Keratinocyte (primary cell): ENCODE measurements around the gene MET. TPM values are rescaled to one million over a fixed set of nuclear protein-coding genes. Genes with fewer than 3 reads are reported as not detected.
A peak's percentile ranks its signal among the peaks of the same experiment; 100 is the strongest.
"Not testable (repeated sequence)": the region's sequence is repeated elsewhere in the genome, so short reads cannot be mapped to it uniquely, and the experiment has no call there.

Source experiments
- DNase-seq: peaks from one replicate; pipeline ENCODE4 v3.0.0-alpha.2; 2011; ENCODE audit warnings: low read depth, missing footprints, low spot score
- FAIRE-seq: peaks from 2 replicates; lab custom pipeline; 2011; peaks lifted over from hg19 to GRCh38; lab: Jason Lieb, UNC
- H2AFZ ChIP-seq: 2 replicates; pipeline ENCODE4 v1.6.0; 2012; ENCODE audit warnings: low read length, control low read depth, inconsistent platforms; ENCODE audit not compliant: control insufficient read depth
- H3K27ac ChIP-seq: 2 replicates; pipeline ENCODE4 v1.5.1; 2011; ENCODE audit warnings: low read length; ENCODE audit not compliant: control insufficient read depth, insufficient read depth
- H3K27me3 ChIP-seq: 3 replicates; pipeline ENCODE4 v1.6.0; 2011; ENCODE audit warnings: low read length; ENCODE audit not compliant: control insufficient read depth, insufficient read depth; ENCODE audit errors: extremely low read depth
- H3K36me3 ChIP-seq, 2 experiments: 2 replicates in 1 of 2; 3 replicates in 1 of 2; pipeline ENCODE4 v1.5.1; 2011; ENCODE audit warnings: low read length in 2 of 2, mild to moderate bottlenecking in 1 of 2; ENCODE audit not compliant: control insufficient read depth in 2 of 2, insufficient read depth in 2 of 2; ENCODE audit errors: extremely low read depth in 1 of 2
- H3K4me1 ChIP-seq: 3 replicates; pipeline ENCODE4 v1.5.1; 2011; ENCODE audit warnings: low read length; ENCODE audit not compliant: control insufficient read depth, insufficient read depth; ENCODE audit errors: extremely low read depth
- H3K4me2 ChIP-seq: 3 replicates; pipeline ENCODE4 v1.6.0; 2011; ENCODE audit warnings: low read depth, low read length; ENCODE audit not compliant: control insufficient read depth, insufficient read depth; ENCODE audit errors: extremely low read depth
- H3K4me3 ChIP-seq, 3 experiments: fragments of 200-600 bp in 1 of 3; sonication (generic) in 1 of 3; 2 replicates in 2 of 3; 3 replicates in 1 of 3; pipeline ENCODE4 v1.5.1; 2011 to 2016; ENCODE audit warnings: low read length in 3 of 3, mild to moderate bottlenecking in 3 of 3, control low read depth in 2 of 3, inconsistent platforms in 1 of 3, low read depth in 1 of 3, mixed read lengths in 1 of 3, mixed run types in 1 of 3, moderate library complexity in 1 of 3; ENCODE audit not compliant: control insufficient read depth in 2 of 3, insufficient read depth in 2 of 3; ENCODE audit errors: extremely low read depth in 1 of 3
- H3K79me2 ChIP-seq: 2 replicates; pipeline ENCODE4 v1.6.0; 2012; ENCODE audit warnings: low read length; ENCODE audit not compliant: control insufficient read depth, insufficient read depth
- H3K9ac ChIP-seq: 3 replicates; pipeline ENCODE4 v1.6.0; 2011; ENCODE audit warnings: low read length; ENCODE audit not compliant: control insufficient read depth, insufficient read depth; ENCODE audit errors: extremely low read depth
- H3K9me1 ChIP-seq: 3 replicates; pipeline ENCODE4 v1.6.0; 2011; ENCODE audit warnings: low read length; ENCODE audit not compliant: control insufficient read depth, insufficient read depth; ENCODE audit errors: extremely low read depth
- H3K9me3 ChIP-seq: 2 replicates; pipeline ENCODE4 v1.5.1; 2012; ENCODE audit warnings: low read depth, low read length; ENCODE audit not compliant: control insufficient read depth
- H4K20me1 ChIP-seq: 3 replicates; pipeline ENCODE4 v1.6.0; 2011; ENCODE audit warnings: low read length; ENCODE audit not compliant: control insufficient read depth, insufficient read depth; ENCODE audit errors: extremely low read depth
- EZH2 ChIP-seq: IDR thresholded peaks from one replicate; pipeline ENCODE4 v1.6.1; 2012; ENCODE audit warnings: inconsistent platforms, mild to moderate bottlenecking, low read length, moderate library complexity
- dilution Hi-C: fragments of 300-500 bp; cut with MboI; formaldehyde crosslinking; loops from one replicate; pipeline ENCODE4 v1.7.0; 2020; ENCODE audit warnings: low sequenced_read_pairs; ENCODE audit not compliant: extremely low pct_ligation_motif_present
- polyA plus RNA-seq, 5 experiments: library from polyadenylated mRNA; depleted of rRNA in 3 of 5; stranded (reverse) in 3 of 5; stranded (forward) in 1 of 5; unstranded in 1 of 5; fragments of >200 nt; gene quantifications; 1 replicate in 1 of 5; 2 replicates in 3 of 5; 3 replicates in 1 of 5; pipeline versions ENCODE4 v1.2.1 to v1.2.3, GENCODE V29; 2011 to 2012; ENCODE audit warnings: missing spikeins in 2 of 5, low read depth in 1 of 5, low replicate concordance in 1 of 5
- TF ChIP-seq, protein P1 (sequence below), 3 experiments: IDR thresholded peaks in 1 of 3; conservative IDR thresholded peaks in 1 of 3; optimal IDR thresholded peaks in 1 of 3; 2 replicates in 2 of 3; 3 replicates in 1 of 3; pipeline versions ENCODE3 to v1.5.1; 2011; ENCODE audit warnings: low read length in 3 of 3, mild to moderate bottlenecking in 3 of 3, moderate library complexity in 2 of 3, control low read depth in 1 of 3, inconsistent platforms in 1 of 3; ENCODE audit not compliant: insufficient read depth in 2 of 3; ENCODE audit errors: extremely low read depth in 1 of 3

MET gene
- polyA plus RNA-seq, 1 donor (not counting 4 experiments of a cell fraction or from before 2014, with no cell fraction given), result 117 TPM

DNA sequence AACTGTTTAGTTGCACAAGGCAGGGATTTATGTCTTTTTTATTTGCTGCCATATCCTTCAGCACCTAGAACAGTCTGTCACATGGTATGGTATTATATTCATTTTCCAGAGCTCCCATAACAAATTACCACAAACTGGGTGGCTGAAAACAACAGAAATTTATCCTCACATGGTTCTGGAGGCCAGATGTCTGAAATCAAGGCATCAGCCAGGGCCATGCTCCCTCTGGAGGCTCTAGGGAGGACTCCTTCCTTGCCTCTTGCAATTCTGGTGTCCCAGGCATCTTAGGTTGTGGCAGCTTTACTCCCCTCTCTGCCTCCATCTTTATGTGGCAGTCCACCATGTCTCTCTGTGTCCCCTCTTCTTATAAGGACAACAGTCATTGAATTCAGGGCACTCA, 43.1 kb downstream of the MET start:
- Histone ChIP-seq H3K4me1 (peaks cover 40% of the 10 kb centered on the region), H4K20me1 (no peaks in the 10 kb centered on the region), H3K4me2 (no peak overlapping the region), H3K27me3 (no peaks in the 10 kb centered on the region), H3K79me2 (peaks cover 64% of the 10 kb centered on the region), H3K36me3 (peaks cover 5 to 16% of the 10 kb centered on the region in 2 experiments), H3K27ac (peak overlapping the region; percentile 70), H3K9ac (no peak overlapping the region), H3K9me3 (no peaks in the 10 kb centered on the region), H3K4me3 (no peak overlapping the region), H2AFZ (no peak overlapping the region), H3K9me1 (no peaks in the 10 kb centered on the region)
- no peak for TF ChIP-seq EZH2
- TF ChIP-seq, protein P1, sequence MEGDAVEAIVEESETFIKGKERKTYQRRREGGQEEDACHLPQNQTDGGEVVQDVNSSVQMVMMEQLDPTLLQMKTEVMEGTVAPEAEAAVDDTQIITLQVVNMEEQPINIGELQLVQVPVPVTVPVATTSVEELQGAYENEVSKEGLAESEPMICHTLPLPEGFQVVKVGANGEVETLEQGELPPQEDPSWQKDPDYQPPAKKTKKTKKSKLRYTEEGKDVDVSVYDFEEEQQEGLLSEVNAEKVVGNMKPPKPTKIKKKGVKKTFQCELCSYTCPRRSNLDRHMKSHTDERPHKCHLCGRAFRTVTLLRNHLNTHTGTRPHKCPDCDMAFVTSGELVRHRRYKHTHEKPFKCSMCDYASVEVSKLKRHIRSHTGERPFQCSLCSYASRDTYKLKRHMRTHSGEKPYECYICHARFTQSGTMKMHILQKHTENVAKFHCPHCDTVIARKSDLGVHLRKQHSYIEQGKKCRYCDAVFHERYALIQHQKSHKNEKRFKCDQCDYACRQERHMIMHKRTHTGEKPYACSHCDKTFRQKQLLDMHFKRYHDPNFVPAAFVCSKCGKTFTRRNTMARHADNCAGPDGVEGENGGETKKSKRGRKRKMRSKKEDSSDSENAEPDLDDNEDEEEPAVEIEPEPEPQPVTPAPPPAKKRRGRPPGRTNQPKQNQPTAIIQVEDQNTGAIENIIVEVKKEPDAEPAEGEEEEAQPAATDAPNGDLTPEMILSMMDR (optimal IDR thresholded peaks at IDR 0.05 in 1 of 3, IDR thresholded peaks at IDR 0.05 in 1 of 3, conservative IDR thresholded peaks at IDR 0.05 in 1 of 3; ENCODE audit: extremely low read depth in 1 of 3, insufficient read depth in 2 of 3, low read length in 3 of 3), result peak; percentile 23 to 40 (median 26)
- no peak for DNase-seq
- dilution Hi-C loops, result no loop called here
- no peak for FAIRE-seq

DNA sequence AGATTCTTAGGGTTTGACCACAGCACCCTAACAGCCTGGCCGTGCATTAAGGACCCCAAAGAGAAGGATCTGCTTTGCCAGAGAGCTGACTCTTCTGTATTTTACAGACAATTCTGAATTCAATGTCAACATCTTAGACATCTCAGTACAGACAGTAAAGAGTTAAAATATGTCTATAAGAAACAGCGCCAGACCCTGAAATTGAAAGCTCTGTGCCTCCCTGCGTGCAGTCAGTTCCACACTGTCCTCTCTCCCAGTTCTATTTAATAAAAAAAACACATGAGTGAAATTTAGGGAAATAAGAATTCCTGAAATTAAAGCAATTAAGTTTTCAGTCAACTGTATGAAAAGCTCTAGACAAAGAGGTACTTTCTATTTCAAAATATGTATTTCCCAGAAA, 45.1 kb downstream of the MET start:
- Histone ChIP-seq H3K9me3 (no peaks in the 10 kb centered on the region), H3K79me2 (peaks cover 44% of the 10 kb centered on the region), H3K27ac (peak overlapping the region; percentile 70), H3K4me3 (peak overlapping the region in 1 of 3 experiments; percentile 15), H3K4me1 (peaks cover 19% of the 10 kb centered on the region), H3K27me3 (no peaks in the 10 kb centered on the region), H3K36me3 (peaks cover 5 to 10% of the 10 kb centered on the region in 2 experiments), H2AFZ (no peak overlapping the region), H4K20me1 (no peaks in the 10 kb centered on the region), H3K9ac (peak overlapping the region; percentile 72), H3K4me2 (peak overlapping the region; percentile 74), H3K9me1 (no peaks in the 10 kb centered on the region)
- FAIRE-seq (no peak), DNase-seq (no peak)
- no peak for TF ChIP-seq EZH2
- TF ChIP-seq, protein P1 (optimal IDR thresholded peaks at IDR 0.05 in 1 of 3, IDR thresholded peaks at IDR 0.05 in 1 of 3, conservative IDR thresholded peaks at IDR 0.05 in 1 of 3; ENCODE audit: extremely low read depth in 1 of 3, insufficient read depth in 2 of 3, low read length in 3 of 3), result no peak
- dilution Hi-C loops, result no loop called here

DNA sequence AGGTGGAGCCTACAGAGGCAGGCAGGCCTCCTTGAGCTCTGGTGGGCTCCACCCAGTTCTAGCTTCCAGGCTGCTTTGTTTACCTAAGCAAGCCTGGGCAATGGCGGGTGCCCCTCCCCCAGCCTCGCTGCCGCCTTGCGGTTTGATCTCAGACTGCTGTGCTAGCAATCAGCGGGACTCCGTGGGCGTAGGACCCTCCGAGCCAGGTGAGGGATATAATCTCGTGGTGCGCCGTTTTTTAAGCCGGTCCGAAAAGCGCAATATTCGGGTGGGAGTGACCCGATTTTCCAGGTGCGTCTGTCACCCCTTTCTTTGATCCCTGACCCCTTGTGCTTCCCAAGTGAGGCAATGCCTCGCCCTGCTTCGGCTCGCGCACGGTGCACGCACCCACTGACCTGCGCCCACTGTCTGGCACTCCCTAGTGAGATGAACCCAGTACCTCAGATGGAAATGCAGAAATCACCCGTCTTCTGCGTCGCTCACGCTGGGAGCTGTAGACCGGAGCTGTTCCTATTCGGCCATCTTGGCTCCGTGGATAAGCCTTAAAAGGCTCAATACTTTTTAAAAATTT, 52.0 kb downstream of the MET start:
- H3K9ac ChIP-seq, H3K4me3 ChIP-seq, dilution Hi-C loops, FAIRE-seq, H4K20me1 ChIP-seq, H3K27me3 ChIP-seq, H3K27ac ChIP-seq, H3K4me1 ChIP-seq, H2AFZ ChIP-seq, H3K4me2 ChIP-seq, H3K9me1 ChIP-seq, DNase-seq, H3K9me3 ChIP-seq: not testable (repeated sequence)
- peaks cover 35% of the 10 kb centered on the region for H3K79me2 ChIP-seq
- H3K36me3 ChIP-seq, result peaks cover 3 to 12% of the 10 kb centered on the region in 2 experiments
